Ovary (tissue), 9 donors: ENCODE results near the gene C12orf50. TPM values are rescaled to one million over a fixed set of nuclear protein-coding genes. Genes with fewer than 3 reads are reported as not detected.

ENCODE experiments used
- DNase-seq, 5 donors: peaks; one replicate each; pipeline ENCODE4 v3.0.0-alpha.2; 2019 to 2020
- H3K27ac ChIP-seq, 2 donors: fragments of 200-600 bp; one replicate each; pipeline versions ENCODE4 v1.5.1 to v1.8.0; 2019 to 2022
- H3K27me3 ChIP-seq: fragments of 200-600 bp; one replicate; pipeline ENCODE4 v1.8.0; 2022
- H3K36me3 ChIP-seq: fragments of 200-600 bp; sonication (generic); one replicate; pipeline ENCODE4 v1.5.1; 2019
- H3K4me1 ChIP-seq: one replicate; pipeline ENCODE4 v1.8.1; 2013; ENCODE audit warnings: mild to moderate bottlenecking, moderate library complexity; ENCODE audit not compliant: insufficient read depth
- H3K4me3 ChIP-seq: fragments of 200-600 bp; sonication (generic); one replicate; pipeline ENCODE4 v1.5.1; 2017
- H3K9me3 ChIP-seq, 2 donors: fragments of 200-600 bp in 1 of 2; sonication (generic) in 1 of 2; one replicate each; pipeline versions ENCODE4 v1.5.1 to v1.8.1; 2013 to 2019; ENCODE audit warnings: mild to moderate bottlenecking in 1 of 2, moderate library complexity in 1 of 2
- CTCF ChIP-seq, 3 donors: fragments of 450-650 bp in 2 of 3; fragments of 200-600 bp in 1 of 3; IDR thresholded peaks; one replicate each; pipeline versions ENCODE4 v1.5.1 to v1.8.0; 2016 to 2022; ENCODE audit warnings: antibody characterized with exemption in 3 of 3, mild to moderate bottlenecking in 1 of 3
- EP300 ChIP-seq: sonication (generic); formaldehyde crosslinking; IDR thresholded peaks from one replicate; pipeline ENCODE4 v1.6.1; 2017; ENCODE audit warnings: antibody characterized with exemption
- POLR2A ChIP-seq: fragments of 450-650 bp; IDR thresholded peaks from one replicate; pipeline ENCODE4 v1.6.1; 2017; ENCODE audit warnings: antibody characterized with exemption, mild to moderate bottlenecking, moderate library complexity
- WGBS, 3 donors: extraction: QIAGEN DNeasy Blood & Tissue Kit in 1 of 3; methylation state at CpG; one replicate each; pipeline versions ENCODE4 v1.1.5 to v1.1.7; 2013 to 2017; 5-methylcytosine and 5-hydroxymethylcytosine counted together
- intact Hi-C, 4 donors: fragments of 100-400 bp; cut with DNase I; formaldehyde crosslinking; loops; one replicate each; pipeline versions ENCODE4 v1.11.0 to v1.15.1; 2022 to 2023
- polyA plus RNA-seq, 2 donors: library from polyadenylated mRNA; stranded (reverse); fragments of 200-250 nt in 1 of 2; fragments of 350-450 nt in 1 of 2; fragmentation: Illumina TruSeq in 1 of 2; extraction: RNeasy Lipid Tissue Mini Kit (QIAGEN cat#74804) in 1 of 2; gene quantifications; one replicate each; pipeline ENCODE4 v1.2.3, GENCODE V29; 2013 to 2014
- total RNA-seq, 7 donors: library from RNA; depleted of rRNA in 2 of 7; stranded (reverse); fragments of >200 nt in 2 of 7; fragmentation: NEBNext Ultra II Directional in 3 of 7; extraction: Animal tissue kit (Norgen Biotek cat#: 25700) in 3 of 7; gene quantifications; one replicate each; pipeline versions ENCODE4 v1.1.0 to v1.2.4, GENCODE V29; 2016 to 2023
- donor health status: DM: no; HTN: no; CAD: no; lungs with moderate emphysema.
- donor health status: DM: no; HTN: no; CAD: no.
- donor health status: Bipolar disorder and iron deficiency.
- donor health status: DM: yes; HTN: yes; CAD: no.
- donor health status: DM: no; HTN: no; CAD: no.
- donor health status: DM: yes; HTN: yes; CAD: no.

The C12orf50 gene
- total and polyA plus RNA-seq, 9 donors, result 0.07 to 0.28 (median 0.20) TPM; not detected in 4

DNA sequence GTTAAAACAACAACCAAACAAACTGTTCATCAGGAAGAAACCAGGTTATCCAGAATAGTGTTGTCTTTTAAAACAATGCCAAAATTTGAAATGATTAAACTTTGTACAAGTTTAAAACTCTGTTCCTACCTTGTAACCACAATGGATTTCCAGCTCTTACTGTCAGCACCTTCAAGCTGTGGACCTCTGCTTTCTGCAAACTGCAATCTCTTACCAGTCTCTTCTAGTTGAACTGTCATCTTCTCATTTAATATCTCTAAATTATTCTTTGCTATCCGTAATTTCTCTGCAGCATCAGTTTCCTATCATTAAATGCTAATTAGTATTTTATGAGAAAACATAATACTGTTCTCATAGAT lies 29.5 kb upstream of the C12orf50 start:
- Histone ChIP-seq H3K4me3 (no peak overlapping the region), H3K4me1 (no peaks in the 10 kb centered on the region), H3K36me3 (no peaks in the 10 kb centered on the region), H3K27me3 (no peaks in the 10 kb centered on the region), H3K27ac (no peak overlapping the region), H3K9me3 (no peaks in the 10 kb centered on the region)
- TF ChIP-seq POLR2A (no peak), EP300 (no peak), CTCF (IDR thresholded peaks at IDR 0.05) (no peak)
- no peak for DNase-seq
- 95 to 100% (median 96%) methylated on average over 1 of the region's 1 CpG for WGBS, 3 donors
- intact Hi-C loops, result no loop called here

GRCh38 chr12:88057994-88058718 lies 29.0 kb upstream of the C12orf50 start:
- H3K27ac ChIP-seq, result no peak overlapping the region
- intact Hi-C loops, result no loop called here
- WGBS, 3 donors, result 98% methylated on average over 4 of the region's 4 CpGs
- H3K9me3 ChIP-seq, result no peaks in the 10 kb centered on the region
- no peak for DNase-seq
- no peaks in the 10 kb centered on the region for H3K4me1 ChIP-seq
- H3K4me3 ChIP-seq, result no peak overlapping the region
- TF ChIP-seq POLR2A, result no peak
- no peak for TF ChIP-seq CTCF (IDR thresholded peaks at IDR 0.05)
- TF ChIP-seq EP300, result no peak
- no peaks in the 10 kb centered on the region for H3K36me3 ChIP-seq
- H3K27me3 ChIP-seq, result no peaks in the 10 kb centered on the region

DNA sequence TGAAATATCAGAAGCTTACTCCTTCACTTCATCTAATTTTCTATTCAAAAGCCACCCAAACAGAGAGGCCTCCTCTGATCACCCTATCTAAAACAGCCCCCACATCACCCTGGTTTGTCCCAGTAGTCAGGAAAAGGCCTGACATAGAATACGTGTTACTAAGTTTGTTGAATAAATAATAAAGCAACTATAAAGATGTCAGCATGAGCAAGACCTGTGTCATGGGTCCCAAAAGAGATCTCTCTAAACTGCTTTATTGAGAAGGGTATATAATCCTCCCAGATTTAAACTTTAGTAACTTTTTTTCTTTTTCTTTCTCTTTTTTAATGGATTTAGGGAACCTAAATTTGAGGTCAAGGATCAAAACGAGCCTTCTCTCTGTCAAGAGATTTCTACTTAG lies 27.4 kb upstream of the C12orf50 start:
- intact Hi-C loops, result no loop called here
- Histone ChIP-seq H3K36me3 (no peaks in the 10 kb centered on the region), H3K27me3 (no peaks in the 10 kb centered on the region), H3K4me1 (no peaks in the 10 kb centered on the region), H3K27ac (no peak overlapping the region), H3K9me3 (no peaks in the 10 kb centered on the region), H3K4me3 (no peak overlapping the region)
- no peak for DNase-seq
- TF ChIP-seq EP300, result no peak
- no peak for TF ChIP-seq POLR2A
- no peak for TF ChIP-seq CTCF (IDR thresholded peaks at IDR 0.05)
- 70 to 79% (median 75%) methylated on average over 2 of the region's 2 CpGs for WGBS, 3 donors

GRCh38 chr12:88052686-88053085 lies 23.5 kb upstream of the C12orf50 start:
- intact Hi-C loops, result no loop called here
- no peak for DNase-seq

More at GRCh38 chr12:88052686-88053085, 23.5 kb upstream of the C12orf50 start:
- H3K9me3 ChIP-seq, result no peaks in the 10 kb centered on the region
- no peaks in the 10 kb centered on the region for H3K36me3 ChIP-seq
- H3K27me3 ChIP-seq, result no peaks in the 10 kb centered on the region
- 86 to 92% (median 91%) methylated on average over 1 of the region's 1 CpG for WGBS, 3 donors
- H3K27ac ChIP-seq, result no peak overlapping the region
- TF ChIP-seq EP300 (no peak), POLR2A (no peak), CTCF (IDR thresholded peaks at IDR 0.05) (no peak)
- H3K4me3 ChIP-seq, result no peak overlapping the region
- H3K4me1 ChIP-seq, result no peaks in the 10 kb centered on the region
